HFFc6 (cell line): Measurements from ENCODE around the gene CLCN1. TPM values are rescaled to one million over a fixed set of nuclear protein-coding genes. Genes with fewer than 3 reads are reported as not detected.

Experiments used
- DNase-seq: peaks from one replicate; pipeline ENCODE4 v3.0.0-alpha.2; 2018
- H3K27ac Mint-ChIP-seq: 2 replicates; pipeline ENCODE4 v1.8.0; 2020; ENCODE audit warnings: mild to moderate bottlenecking, mixed read lengths
- H3K27me3 Mint-ChIP-seq: 2 replicates; pipeline ENCODE4 v1.8.0; 2021; ENCODE audit warnings: mild to moderate bottlenecking, moderate library complexity, mixed read lengths; ENCODE audit not compliant: insufficient read depth
- H3K36me3 Mint-ChIP-seq: 2 replicates; pipeline ENCODE4 v1.8.0; 2021; ENCODE audit warnings: low read depth, mixed read lengths
- H3K4me1 Mint-ChIP-seq: 2 replicates; pipeline ENCODE4 v1.8.0; 2020; ENCODE audit warnings: low read depth, mixed read lengths
- H3K4me3 Mint-ChIP-seq: 2 replicates; pipeline ENCODE4 v1.8.0; 2020; ENCODE audit warnings: mild to moderate bottlenecking, moderate library complexity, mixed read lengths
- H3K9me3 Mint-ChIP-seq: 2 replicates; pipeline ENCODE4 v1.8.0; 2020; ENCODE audit warnings: mild to moderate bottlenecking, mixed read lengths
- total RNA-seq, 6 experiments: library from RNA; stranded (reverse); fragmentation: NEBNext Ultra II Directional; extraction: Animal tissue kit (Norgen Biotek cat#: 25700); gene quantifications; 2 replicates in 1 of 6; 3 replicates in 5 of 6; pipeline ENCODE4 v1.2.3, GENCODE V29; 2021
- TF ChIP-seq, protein P1 (sequence below): fragments of 200-600 bp; sonication (generic); IDR thresholded peaks from 2 replicates; pipeline ENCODE4 v1.5.0; 2021; ENCODE audit warnings: antibody characterized with exemption, mild to moderate bottlenecking

CLCN1 gene
- total RNA-seq, 6 experiments from 2014 or later: not detected

DNA sequence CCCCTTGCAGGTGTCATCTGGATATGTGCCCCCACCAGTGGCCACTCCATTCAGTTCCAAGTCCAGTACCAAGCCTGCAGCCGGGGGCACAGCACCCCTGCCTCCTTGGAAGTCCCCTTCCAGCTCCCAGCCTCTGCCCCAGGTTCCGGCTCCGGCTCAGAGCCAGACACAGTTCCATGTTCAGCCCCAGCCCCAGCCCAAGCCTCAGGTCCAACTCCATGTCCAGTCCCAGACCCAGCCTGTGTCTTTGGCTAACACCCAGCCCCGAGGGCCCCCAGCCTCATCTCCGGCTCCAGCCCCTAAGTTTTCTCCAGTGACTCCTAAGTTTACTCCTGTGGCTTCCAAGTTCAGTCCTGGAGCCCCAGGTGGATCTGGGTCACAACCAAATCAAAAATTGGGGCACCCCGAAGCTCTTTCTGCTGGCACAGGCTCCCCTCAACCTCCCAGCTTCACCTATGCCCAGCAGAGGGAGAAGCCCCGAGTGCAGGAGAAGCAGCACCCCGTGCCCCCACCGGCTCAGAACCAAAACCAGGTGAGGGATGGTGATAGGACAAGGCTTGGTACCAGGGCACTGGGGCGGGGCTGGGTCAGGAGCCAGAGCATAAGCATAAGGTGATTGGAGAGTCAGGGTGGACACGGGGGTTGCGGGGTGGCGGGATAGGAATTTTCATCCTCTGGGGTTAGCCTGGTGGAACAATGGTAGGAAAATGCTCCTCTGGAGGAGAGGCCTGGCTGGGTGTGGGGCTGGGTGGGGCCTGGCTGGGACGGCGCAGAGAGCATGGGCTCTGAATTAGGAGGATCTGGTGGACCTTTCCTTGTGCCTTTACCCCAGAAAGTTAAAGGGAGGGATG lies 67.1 kb downstream of the CLCN1 start:
- H3K4me3 Mint-ChIP-seq: no peak overlapping the region
- peaks cover 2% of the 10 kb centered on the region for H3K27me3 Mint-ChIP-seq
- peaks cover 26% of the 10 kb centered on the region for H3K4me1 Mint-ChIP-seq
- H3K27ac Mint-ChIP-seq: no peak overlapping the region
- H3K36me3 Mint-ChIP-seq: peaks cover 14% of the 10 kb centered on the region
- DNase-seq: no peak
- peaks cover 6% of the 10 kb centered on the region; the same call in 1 of the 2 replicates for H3K9me3 Mint-ChIP-seq
- TF ChIP-seq, protein P1, sequence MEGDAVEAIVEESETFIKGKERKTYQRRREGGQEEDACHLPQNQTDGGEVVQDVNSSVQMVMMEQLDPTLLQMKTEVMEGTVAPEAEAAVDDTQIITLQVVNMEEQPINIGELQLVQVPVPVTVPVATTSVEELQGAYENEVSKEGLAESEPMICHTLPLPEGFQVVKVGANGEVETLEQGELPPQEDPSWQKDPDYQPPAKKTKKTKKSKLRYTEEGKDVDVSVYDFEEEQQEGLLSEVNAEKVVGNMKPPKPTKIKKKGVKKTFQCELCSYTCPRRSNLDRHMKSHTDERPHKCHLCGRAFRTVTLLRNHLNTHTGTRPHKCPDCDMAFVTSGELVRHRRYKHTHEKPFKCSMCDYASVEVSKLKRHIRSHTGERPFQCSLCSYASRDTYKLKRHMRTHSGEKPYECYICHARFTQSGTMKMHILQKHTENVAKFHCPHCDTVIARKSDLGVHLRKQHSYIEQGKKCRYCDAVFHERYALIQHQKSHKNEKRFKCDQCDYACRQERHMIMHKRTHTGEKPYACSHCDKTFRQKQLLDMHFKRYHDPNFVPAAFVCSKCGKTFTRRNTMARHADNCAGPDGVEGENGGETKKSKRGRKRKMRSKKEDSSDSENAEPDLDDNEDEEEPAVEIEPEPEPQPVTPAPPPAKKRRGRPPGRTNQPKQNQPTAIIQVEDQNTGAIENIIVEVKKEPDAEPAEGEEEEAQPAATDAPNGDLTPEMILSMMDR: peak; percentile 12; the same call in 1 of the 2 replicates

DNA sequence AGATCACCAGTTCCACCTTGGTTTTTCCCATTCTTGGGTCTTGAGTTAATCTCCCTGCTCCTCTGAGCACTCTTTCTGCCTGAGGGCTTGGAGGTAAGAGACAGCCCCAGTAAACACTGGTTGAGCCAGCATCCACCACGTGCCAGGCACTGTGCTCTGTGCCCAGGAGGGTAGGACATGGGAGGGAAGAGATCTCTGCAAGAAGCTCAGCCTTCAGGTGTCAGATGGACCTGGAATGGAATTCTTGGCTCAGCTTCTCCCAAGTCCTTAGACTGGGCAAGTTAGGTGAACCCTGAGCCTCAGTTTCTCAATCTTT lies 67.7 kb downstream of the CLCN1 start:
- peaks cover 20% of the 10 kb centered on the region for H3K4me1 Mint-ChIP-seq
- no peak overlapping the region for H3K4me3 Mint-ChIP-seq
- H3K27me3 Mint-ChIP-seq: peaks cover 5% of the 10 kb centered on the region
- H3K27ac Mint-ChIP-seq: no peak overlapping the region
- H3K9me3 Mint-ChIP-seq: peaks cover 4% of the 10 kb centered on the region; the same call in 1 of the 2 replicates
- peaks cover 8% of the 10 kb centered on the region for H3K36me3 Mint-ChIP-seq
- no peak for DNase-seq
- TF ChIP-seq, protein P1: no peak

DNA sequence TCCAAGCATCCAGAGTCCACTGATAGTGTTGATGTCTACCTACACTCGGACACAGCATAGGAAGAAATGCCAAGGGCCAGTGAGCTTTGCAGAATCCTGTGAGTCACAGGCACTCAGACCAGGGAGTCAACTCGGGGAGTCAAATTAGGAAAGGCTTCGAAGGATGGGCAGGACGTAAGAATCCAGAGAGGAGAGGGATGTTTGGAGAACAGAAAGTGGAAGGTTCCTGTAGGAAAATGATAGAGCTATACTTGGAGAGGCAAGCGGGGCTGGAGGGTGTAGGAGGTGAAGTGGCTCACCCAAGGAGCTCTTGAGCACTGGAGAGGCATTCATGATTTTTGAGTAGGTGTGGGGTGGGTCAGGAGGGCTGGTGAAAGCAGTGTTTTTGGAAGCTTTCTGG lies 68.2 kb downstream of the CLCN1 start:
- Mint-ChIP-seq H3K4me1 (peaks cover 18% of the 10 kb centered on the region), H3K9me3 (no peaks in the 10 kb centered on the region), H3K27me3 (peaks cover 6% of the 10 kb centered on the region), H3K27ac (no peak overlapping the region), H3K36me3 (peaks cover 6% of the 10 kb centered on the region), H3K4me3 (no peak overlapping the region)
- TF ChIP-seq, protein P1: no peak
- DNase-seq: peak; percentile 74

DNA sequence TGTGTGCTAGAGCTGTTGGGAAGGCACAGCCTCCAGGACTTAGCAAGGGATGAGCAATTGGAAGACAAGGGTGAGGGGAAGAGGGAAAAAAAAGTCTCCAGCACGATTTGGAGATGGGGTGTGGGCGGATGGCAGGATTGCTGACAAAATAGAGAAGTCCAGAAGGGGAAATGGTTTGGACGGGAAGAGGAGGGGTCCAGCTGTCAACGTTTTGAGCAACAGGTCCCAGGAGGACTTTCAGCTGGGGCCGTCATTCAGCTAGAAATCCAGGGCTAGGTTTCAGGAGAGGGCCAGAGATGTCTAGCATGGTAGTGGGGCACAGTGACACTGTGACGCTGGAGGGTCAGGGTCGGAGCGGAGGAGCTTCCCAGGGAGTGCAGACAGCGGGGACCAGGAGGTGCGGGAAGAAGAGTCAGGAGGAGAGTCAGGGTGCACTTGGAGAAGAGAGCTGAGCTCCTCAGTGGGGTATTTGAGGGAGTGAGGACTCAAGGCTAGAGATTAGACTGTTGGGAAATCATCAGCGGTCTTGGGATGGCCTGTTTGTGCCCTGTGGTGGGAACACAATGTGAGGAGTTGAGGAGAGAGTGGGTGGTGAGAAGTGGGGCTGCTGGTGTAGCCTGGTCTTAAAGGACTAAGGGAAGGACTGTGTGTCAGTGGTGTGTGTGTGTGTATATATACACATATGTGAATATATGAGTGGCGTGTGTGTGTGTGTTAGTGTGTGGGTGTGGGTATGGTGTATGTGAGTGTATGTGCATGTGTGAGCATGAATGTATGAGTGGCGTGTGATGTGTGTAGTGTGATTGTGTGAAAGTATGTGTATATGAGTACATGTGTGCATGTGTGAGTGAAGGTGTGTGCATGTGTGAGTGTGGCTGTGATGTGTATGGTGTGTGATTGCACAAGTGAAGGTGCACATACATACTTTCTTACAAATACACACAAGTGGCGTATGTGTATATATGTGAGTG lies 69.0 kb downstream of the CLCN1 start:
- H3K9me3 Mint-ChIP-seq: no peaks in the 10 kb centered on the region
- DNase-seq: no peak
- peaks cover 11% of the 10 kb centered on the region for H3K36me3 Mint-ChIP-seq
- H3K4me3 Mint-ChIP-seq: no peak overlapping the region
- H3K4me1 Mint-ChIP-seq: peaks cover 18% of the 10 kb centered on the region
- peaks cover 14% of the 10 kb centered on the region for H3K27me3 Mint-ChIP-seq
- TF ChIP-seq, protein P1: no peak
- H3K27ac Mint-ChIP-seq: no peak overlapping the region

DNA sequence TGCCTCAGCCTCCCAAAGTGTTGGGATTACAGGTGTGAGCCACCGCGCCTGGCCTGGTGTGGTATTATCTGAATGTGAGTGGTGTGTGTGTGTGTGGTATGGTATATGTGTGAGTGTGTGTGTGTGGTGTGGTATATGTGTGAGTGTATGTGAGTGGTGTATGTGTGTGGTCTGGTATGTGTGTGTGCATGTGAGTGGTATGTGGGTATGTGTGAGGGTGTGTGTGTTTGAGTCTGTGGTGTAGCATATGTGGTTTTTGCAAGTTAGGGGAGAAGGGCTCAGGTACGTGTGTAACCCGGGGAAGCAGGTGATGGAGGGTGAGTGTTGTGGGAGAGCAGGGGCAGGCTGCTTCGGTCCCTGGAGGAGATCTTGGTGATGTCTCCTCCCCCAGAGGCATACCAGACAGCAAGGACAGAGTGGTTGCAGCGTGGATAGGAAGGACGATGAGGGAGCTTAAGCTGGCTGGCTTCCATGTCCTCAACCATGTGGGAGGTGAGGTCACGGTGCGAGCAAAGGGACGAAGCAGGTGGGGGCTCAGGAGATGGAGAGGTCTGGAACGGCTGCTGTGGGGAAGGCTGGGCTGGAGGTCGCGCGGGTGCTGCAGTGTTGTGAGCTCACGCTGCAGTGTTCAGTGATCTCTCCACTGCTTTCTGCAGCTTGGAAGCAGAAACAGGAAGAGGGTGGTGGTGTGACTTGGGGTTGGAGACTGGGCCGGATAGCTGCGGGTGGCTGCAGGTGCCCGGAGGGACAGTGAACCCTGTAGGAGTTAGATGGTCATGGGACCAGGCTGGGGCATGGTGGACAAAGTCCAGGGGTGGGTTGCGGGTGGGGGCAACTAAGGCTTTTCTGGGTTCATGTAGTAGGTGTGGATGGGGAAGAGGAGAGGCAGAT lies 70.2 kb downstream of the CLCN1 start:
- TF ChIP-seq, protein P1: no peak
- Mint-ChIP-seq H3K4me3 (no peak overlapping the region), H3K9me3 (no peaks in the 10 kb centered on the region), H3K4me1 (peaks cover 29% of the 10 kb centered on the region), H3K27ac (no peak overlapping the region), H3K27me3 (peaks cover 17% of the 10 kb centered on the region), H3K36me3 (peaks cover 16% of the 10 kb centered on the region)
- no peak for DNase-seq
